Activated B cell treated with CpG ODN at 0.5 μM for 24 hours (primary cell): ENCODE results near the gene RERE. TPM values are rescaled to one million over a fixed set of nuclear protein-coding genes. Genes with fewer than 3 reads are reported as not detected.
"Not testable (repeated sequence)": the region's sequence is repeated elsewhere in the genome, so short reads cannot be mapped to it uniquely, and the experiment has no call there.

ENCODE experiments used
- ATAC-seq: fragments of 200-7000 bp; cut with Tn5 transposase; one replicate; pipeline ENCODE4 v1.10.0; 2021; ENCODE audit warnings: low read depth, mild to moderate bottlenecking, moderate library complexity
- CTCF ChIA-PET: fragments of 350-600 bp; sonication (Branson Sonifier 250); formaldehyde crosslinking; loops from one replicate; lab custom pipeline; 2021; ENCODE audit warnings: antibody characterized with exemption; lab: Charles Lee
- POLR2A ChIA-PET: fragments of 350-600 bp; sonication (Branson Sonifier 250); formaldehyde crosslinking; loops from one replicate; lab custom pipeline; 2021; ENCODE audit warnings: antibody characterized with exemption; lab: Charles Lee
- DNase-seq: peaks from one replicate; pipeline ENCODE4 v3.0.0; 2022
- H3K27ac Mint-ChIP-seq: one replicate; pipeline ENCODE4 v1.8.0; 2020; ENCODE audit warnings: mixed read lengths
- H3K27me3 Mint-ChIP-seq: one replicate; pipeline ENCODE4 v1.8.0; 2021; ENCODE audit warnings: mixed read lengths
- H3K36me3 Mint-ChIP-seq: one replicate; pipeline ENCODE4 v1.8.0; 2021; ENCODE audit warnings: low read depth, mixed read lengths
- H3K4me1 Mint-ChIP-seq: one replicate; pipeline ENCODE4 v1.8.0; 2021; ENCODE audit warnings: mixed read lengths
- H3K4me3 Mint-ChIP-seq: one replicate; pipeline ENCODE4 v1.8.0; 2020; ENCODE audit warnings: mild to moderate bottlenecking, mixed read lengths
- H3K9me3 Mint-ChIP-seq: one replicate; pipeline ENCODE4 v1.8.0; 2020; ENCODE audit warnings: mixed read lengths
- CTCF ChIP-seq: fragments of 200-600 bp; IDR thresholded peaks from one replicate; pipeline ENCODE4 v1.8.0; 2022; ENCODE audit warnings: antibody characterized with exemption, mild to moderate bottlenecking
- intact Hi-C: fragments of 100-400 bp; cut with micrococcal nuclease; formaldehyde crosslinking; loops from one replicate; pipeline ENCODE4 v1.15.1; 2024
- total RNA-seq: library from RNA; stranded (reverse); gene quantifications from 2 replicates; pipeline ENCODE4 v1.2.3, GENCODE V29; 2022

The RERE gene
- total RNA-seq, 1 donor from 2014 or later, result 98.8 TPM

- H3K27me3 Mint-ChIP-seq, result no peaks in the 10 kb centered on the region
- intact Hi-C loops, result no loop called here
- peaks cover 6% of the 10 kb centered on the region for H3K9me3 Mint-ChIP-seq
- no peak for TF ChIP-seq CTCF
- ChIA-PET POLR2A (interaction anchor here (1.1 kb wide), 1 partner anchor 86 kb away, joined by 7 read pairs; the partner anchor contains the start of gene RERE), CTCF (interaction anchor here (0.8 to 11.0 kb wide), 4 partner anchors 9 to 170 kb away, joined by 3 to 180 read pairs (median 3); no protein-coding TSS in a partner anchor)
- no peak for ATAC-seq
- peaks cover 13% of the 10 kb centered on the region for H3K36me3 Mint-ChIP-seq
- H3K27ac Mint-ChIP-seq, result no peak overlapping the region
- H3K4me1 Mint-ChIP-seq, result peaks cover 9% of the 10 kb centered on the region
- no peak overlapping the region for H3K4me3 Mint-ChIP-seq
- no peak for DNase-seq
Measured at GRCh38 chr1:8731162-8731561, 86.3 kb downstream of the RERE start.

GRCh38 chr1:8728464-8728863 is 89.0 kb downstream of the RERE start:
- ChIA-PET CTCF (interaction anchor here (0.6 to 11.0 kb wide), 6 partner anchors 10 to 167 kb away, joined by 3 to 180 read pairs (median 6); no protein-coding TSS in a partner anchor), POLR2A (interaction anchor here (0.8 to 1.0 kb wide), 3 partner anchors 25 to 159 kb away, joined by 3 to 4 read pairs (median 3); no protein-coding TSS in a partner anchor)
- Mint-ChIP-seq H3K36me3 (peaks cover 13% of the 10 kb centered on the region), H3K27ac (no peak overlapping the region), H3K4me1 (peaks cover 12% of the 10 kb centered on the region), H3K9me3 (peaks cover 6% of the 10 kb centered on the region), H3K4me3 (no peak overlapping the region), H3K27me3 (no peaks in the 10 kb centered on the region)
- DNase-seq (no peak), ATAC-seq (no peak)
- intact Hi-C loops, result loop anchor here (5.0 kb wide), 1 partner anchor 119 kb away; no protein-coding TSS in a partner anchor
- TF ChIP-seq CTCF, result no peak

GRCh38 chr1:8727809-8728213 is 89.6 kb downstream of the RERE start:
- ATAC-seq, result no peak
- Mint-ChIP-seq H3K36me3 (peaks cover 13% of the 10 kb centered on the region), H3K4me3 (no peak overlapping the region), H3K9me3 (peaks cover 6% of the 10 kb centered on the region), H3K4me1 (peaks cover 18% of the 10 kb centered on the region), H3K27me3 (no peaks in the 10 kb centered on the region), H3K27ac (no peak overlapping the region)
- ChIA-PET POLR2A (interaction anchor here (0.5 to 1.0 kb wide), 4 partner anchors 24 to 158 kb away, joined by 3 to 4 read pairs (median 3); no protein-coding TSS in a partner anchor), CTCF (interaction anchor here (0.6 to 11.0 kb wide), 15 partner anchors 10 to 713 kb away, joined by 3 to 180 read pairs (median 4); no protein-coding TSS in a partner anchor)
- intact Hi-C loops, result loop anchor here (5.0 kb wide), 1 partner anchor 119 kb away; no protein-coding TSS in a partner anchor
- no peak for DNase-seq
- no peak for TF ChIP-seq CTCF

GRCh38 chr1:8727316-8727715 is 90.1 kb downstream of the RERE start:
- not testable (repeated sequence) for H3K27ac Mint-ChIP-seq, H3K27me3 Mint-ChIP-seq, DNase-seq, H3K9me3 Mint-ChIP-seq, ATAC-seq, H3K4me3 Mint-ChIP-seq
- CTCF ChIA-PET, result interaction anchor here (0.6 to 11.0 kb wide), 32 partner anchors 10 to 713 kb away, joined by 3 to 180 read pairs (median 4); no protein-coding TSS in a partner anchor
- intact Hi-C loops, result loop anchor here (5.0 kb wide), 1 partner anchor 120 kb away; no protein-coding TSS in a partner anchor
- Mint-ChIP-seq H3K4me1 (peaks cover 22% of the 10 kb centered on the region), H3K36me3 (peaks cover 12% of the 10 kb centered on the region)
- POLR2A ChIA-PET, result interaction anchor here (0.5 to 0.9 kb wide), 2 partner anchors 61 to 120 kb away, joined by 3 to 4 read pairs; no protein-coding TSS in a partner anchor

- H3K4me3 Mint-ChIP-seq, DNase-seq, ATAC-seq, H3K27ac Mint-ChIP-seq, H3K36me3 Mint-ChIP-seq, H3K27me3 Mint-ChIP-seq, H3K9me3 Mint-ChIP-seq, POLR2A ChIA-PET: not testable (repeated sequence)
- peaks cover 26% of the 10 kb centered on the region for H3K4me1 Mint-ChIP-seq
- intact Hi-C loops, result loop anchor here (1.0 to 5.0 kb wide), 4 partner anchors 55 to 711 kb away; no protein-coding TSS in a partner anchor
- CTCF ChIA-PET, result interaction anchor here (0.7 to 11.0 kb wide), 50 partner anchors 9 to 712 kb away, joined by 3 to 180 read pairs (median 4); no protein-coding TSS in a partner anchor
Measured at GRCh38 chr1:8726801-8727186, 90.6 kb downstream of the RERE start.

- POLR2A ChIA-PET, result interaction anchor here (1.4 kb wide), 1 partner anchor 163 kb away, joined by 3 read pairs; no protein-coding TSS in a partner anchor
Measured at GRCh38 chr1:8723010-8723409, 94.4 kb downstream of the RERE start.

More at GRCh38 chr1:8723010-8723409, 94.4 kb downstream of the RERE start:
- H3K4me3 Mint-ChIP-seq, result no peak overlapping the region
- H3K4me1 Mint-ChIP-seq, result peaks cover 50% of the 10 kb centered on the region
- no peaks in the 10 kb centered on the region for H3K9me3 Mint-ChIP-seq
- H3K36me3 Mint-ChIP-seq, result peaks cover 3% of the 10 kb centered on the region
- DNase-seq (no peak), ATAC-seq (no peak)
- H3K27ac Mint-ChIP-seq, result no peak overlapping the region
- CTCF ChIA-PET, result interaction anchor here (0.7 to 11.0 kb wide), 4 partner anchors 49 to 709 kb away, joined by 3 to 180 read pairs (median 12); no protein-coding TSS in a partner anchor
- intact Hi-C loops, result loop anchor here (5.0 kb wide), 1 partner anchor 36 kb away; no protein-coding TSS in a partner anchor
- TF ChIP-seq CTCF, result no peak
- H3K27me3 Mint-ChIP-seq, result no peaks in the 10 kb centered on the region
